ENCODE measurements around the gene B4GALT1. TPM values are rescaled to one million over a fixed set of nuclear protein-coding genes. Genes with fewer than 3 reads are reported as not detected.

B4GALT1 gene
- total and polyA plus RNA-seq, 2 donors (not counting 1 experiment from before 2014, with no cell fraction given), result 24.1 to 64.8 TPM

DNA sequence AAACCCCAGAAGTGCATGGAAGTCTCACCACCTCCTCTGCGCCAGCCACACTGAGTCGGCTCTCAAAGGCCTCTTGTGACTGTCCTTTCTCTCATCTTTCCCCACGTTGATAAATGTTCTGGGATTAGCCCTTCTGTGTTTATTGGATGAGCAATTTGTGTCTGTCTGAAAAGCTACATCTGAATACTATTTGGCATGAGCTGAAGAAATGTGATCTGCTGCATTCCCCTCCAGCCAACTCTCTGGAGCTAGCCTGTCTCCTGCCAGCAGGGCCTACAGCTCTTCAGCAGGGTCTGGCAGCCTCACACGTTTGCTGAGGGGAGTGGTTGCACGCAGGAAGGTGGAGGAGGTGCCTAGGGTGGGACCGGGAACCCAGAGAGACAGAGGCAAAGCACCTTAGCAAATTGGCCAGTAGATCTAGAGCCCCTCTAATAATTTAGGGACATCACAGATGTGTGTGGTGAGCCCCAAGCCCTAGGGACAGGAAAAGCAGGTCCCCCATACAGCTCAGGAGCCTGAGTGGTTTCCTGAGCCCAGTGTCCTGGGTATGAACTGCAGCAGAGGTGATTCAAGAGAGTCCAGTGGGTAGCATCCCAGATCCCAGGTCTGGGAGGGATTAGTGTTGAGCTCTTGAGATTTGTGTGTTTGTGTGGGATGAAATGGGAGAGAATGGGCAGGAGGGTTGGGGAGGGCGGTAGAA lies 20.5 kb upstream of the B4GALT1 start:
- H3K9me3 ChIP-seq (ENCODE audit: control insufficient read depth, insufficient read depth, low read depth, low read length), result no peaks in the 10 kb centered on the region
- H2AFZ ChIP-seq (ENCODE audit: low read length), result no peak overlapping the region
- TF ChIP-seq EZH2 (IDR thresholded peaks at IDR 0.05; ENCODE audit: low read length, missing control alignments), result no peak
- TF ChIP-seq, protein P1, sequence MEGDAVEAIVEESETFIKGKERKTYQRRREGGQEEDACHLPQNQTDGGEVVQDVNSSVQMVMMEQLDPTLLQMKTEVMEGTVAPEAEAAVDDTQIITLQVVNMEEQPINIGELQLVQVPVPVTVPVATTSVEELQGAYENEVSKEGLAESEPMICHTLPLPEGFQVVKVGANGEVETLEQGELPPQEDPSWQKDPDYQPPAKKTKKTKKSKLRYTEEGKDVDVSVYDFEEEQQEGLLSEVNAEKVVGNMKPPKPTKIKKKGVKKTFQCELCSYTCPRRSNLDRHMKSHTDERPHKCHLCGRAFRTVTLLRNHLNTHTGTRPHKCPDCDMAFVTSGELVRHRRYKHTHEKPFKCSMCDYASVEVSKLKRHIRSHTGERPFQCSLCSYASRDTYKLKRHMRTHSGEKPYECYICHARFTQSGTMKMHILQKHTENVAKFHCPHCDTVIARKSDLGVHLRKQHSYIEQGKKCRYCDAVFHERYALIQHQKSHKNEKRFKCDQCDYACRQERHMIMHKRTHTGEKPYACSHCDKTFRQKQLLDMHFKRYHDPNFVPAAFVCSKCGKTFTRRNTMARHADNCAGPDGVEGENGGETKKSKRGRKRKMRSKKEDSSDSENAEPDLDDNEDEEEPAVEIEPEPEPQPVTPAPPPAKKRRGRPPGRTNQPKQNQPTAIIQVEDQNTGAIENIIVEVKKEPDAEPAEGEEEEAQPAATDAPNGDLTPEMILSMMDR (conservative IDR thresholded peaks at IDR 0.05 in 1 of 2, IDR thresholded peaks at IDR 0.05 in 1 of 2; ENCODE audit: low read depth in 1 of 2, low read length in 2 of 2), result no peak
- no peaks in the 10 kb centered on the region for H4K20me1 ChIP-seq (ENCODE audit: control insufficient read depth, extremely low read depth, insufficient read depth, low read length)
- no peaks in the 10 kb centered on the region for H3K4me1 ChIP-seq (ENCODE audit: control insufficient read depth, extremely low read depth, insufficient read depth, low read length)
- H3K36me3 ChIP-seq (ENCODE audit: control insufficient read depth, insufficient read depth, low read length), result no peaks in the 10 kb centered on the region
- H3K27ac ChIP-seq (ENCODE audit: insufficient read depth, low read length), result no peak overlapping the region
- H3K27me3 ChIP-seq (ENCODE audit: control insufficient read depth, insufficient read depth, low read length), result peaks cover 14% of the 10 kb centered on the region
- peak overlapping the region; percentile 44 for H3K4me2 ChIP-seq (ENCODE audit: extremely low read depth, insufficient read depth, low read length)
- no peak overlapping the region for H3K9ac ChIP-seq (ENCODE audit: insufficient read depth, low read length)
- H3K79me2 ChIP-seq (ENCODE audit: control insufficient read depth, insufficient read depth, low read length), result no peaks in the 10 kb centered on the region
- H3K4me3 ChIP-seq (replicated peaks in 1 of 4; ENCODE audit: control extremely low read depth in 1 of 4, insufficient read depth in 1 of 4, low read depth in 3 of 4, low read length in 4 of 4), result no peak overlapping the region
- DNase-seq (ENCODE audit: low read depth in 2 of 2), result peak; percentile 53 to 79

DNA sequence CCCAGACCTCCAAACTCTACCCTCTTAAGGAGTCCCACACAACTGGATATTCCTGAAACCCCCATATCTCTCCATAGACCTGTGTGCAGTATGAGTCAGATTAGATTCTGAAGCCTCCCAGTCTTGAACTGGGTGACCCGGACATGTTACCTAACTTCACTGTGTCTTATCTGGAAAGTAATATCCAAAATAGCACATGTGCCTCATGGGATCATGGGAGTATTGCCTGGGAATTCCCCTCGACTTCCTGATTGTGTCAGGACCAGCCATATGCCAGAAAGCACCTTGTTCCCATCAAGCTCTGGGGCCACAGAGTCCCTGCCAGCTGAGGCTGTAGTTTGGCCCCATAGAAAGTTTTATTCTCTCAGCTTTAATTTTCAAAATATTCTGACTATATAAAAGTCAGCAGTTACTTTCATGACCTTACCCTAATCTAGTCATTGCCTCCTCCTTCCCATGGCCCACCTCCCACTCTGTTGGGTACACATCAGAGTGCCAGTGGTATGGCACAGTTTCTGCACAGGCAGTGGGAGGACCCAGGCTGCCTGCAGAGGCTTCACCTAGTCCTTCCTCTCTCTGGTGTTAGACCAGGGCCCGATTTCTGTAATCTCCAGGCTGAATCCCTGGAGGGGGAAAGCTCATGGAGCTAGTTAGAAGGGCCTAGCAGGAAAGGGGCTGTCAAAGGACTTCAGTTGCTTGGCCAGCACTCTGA lies 19.5 kb upstream of the B4GALT1 start:
- H3K9ac ChIP-seq (ENCODE audit: insufficient read depth, low read length), result no peak overlapping the region

DNA sequence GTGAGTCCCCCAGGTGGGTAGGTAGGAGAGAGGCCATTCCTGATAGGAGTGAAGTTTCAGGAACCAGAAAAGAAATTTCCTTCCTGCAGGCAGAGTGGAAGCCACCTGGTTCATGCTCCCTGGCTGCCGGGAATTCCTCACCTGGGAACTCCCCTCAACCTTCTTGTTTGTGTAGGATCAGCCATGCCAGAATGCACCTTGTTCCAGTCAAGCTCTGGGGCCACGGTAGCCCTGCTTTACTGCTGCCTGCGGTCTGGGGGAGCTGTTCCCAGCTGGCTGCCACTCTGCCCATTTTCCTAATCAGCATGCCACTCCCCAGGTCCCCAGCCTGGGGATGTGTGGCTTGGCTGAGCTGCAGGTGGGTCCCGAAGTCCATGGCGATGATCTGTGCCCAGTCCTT lies 18.7 kb upstream of the B4GALT1 start:
- no peak overlapping the region for H2AFZ ChIP-seq (ENCODE audit: low read length)
- H3K27ac ChIP-seq (ENCODE audit: insufficient read depth, low read length), result no peak overlapping the region
- peaks cover 4% of the 10 kb centered on the region for H3K4me1 ChIP-seq (ENCODE audit: control insufficient read depth, extremely low read depth, insufficient read depth, low read length)
- no peaks in the 10 kb centered on the region for H3K79me2 ChIP-seq (ENCODE audit: control insufficient read depth, insufficient read depth, low read length)
- no peak for DNase-seq (ENCODE audit: low read depth in 2 of 2)
- TF ChIP-seq, protein P1 (conservative IDR thresholded peaks at IDR 0.05 in 1 of 2, IDR thresholded peaks at IDR 0.05 in 1 of 2; ENCODE audit: low read depth in 1 of 2, low read length in 2 of 2), result no peak
- no peak for TF ChIP-seq EZH2 (IDR thresholded peaks at IDR 0.05; ENCODE audit: low read length, missing control alignments)
- H3K4me2 ChIP-seq (ENCODE audit: extremely low read depth, insufficient read depth, low read length), result no peak overlapping the region
- H3K36me3 ChIP-seq (ENCODE audit: control insufficient read depth, insufficient read depth, low read length), result no peaks in the 10 kb centered on the region
- peaks cover 14% of the 10 kb centered on the region for H3K27me3 ChIP-seq (ENCODE audit: control insufficient read depth, insufficient read depth, low read length)
- H3K9ac ChIP-seq (ENCODE audit: insufficient read depth, low read length), result no peak overlapping the region
- H3K9me3 ChIP-seq (ENCODE audit: control insufficient read depth, insufficient read depth, low read depth, low read length), result no peaks in the 10 kb centered on the region
- H3K4me3 ChIP-seq (replicated peaks in 1 of 4; ENCODE audit: control extremely low read depth in 1 of 4, insufficient read depth in 1 of 4, low read depth in 3 of 4, low read length in 4 of 4), result no peak overlapping the region
- no peaks in the 10 kb centered on the region for H4K20me1 ChIP-seq (ENCODE audit: control insufficient read depth, extremely low read depth, insufficient read depth, low read length)

More for the DNA sequence above, 19.5 kb upstream of the B4GALT1 start:
- H3K27ac ChIP-seq (ENCODE audit: insufficient read depth, low read length), result no peak overlapping the region
- no peak overlapping the region for H3K4me3 ChIP-seq (replicated peaks in 1 of 4; ENCODE audit: control extremely low read depth in 1 of 4, insufficient read depth in 1 of 4, low read depth in 3 of 4, low read length in 4 of 4)
- H3K4me2 ChIP-seq (ENCODE audit: extremely low read depth, insufficient read depth, low read length), result no peak overlapping the region
- no peak for TF ChIP-seq EZH2 (IDR thresholded peaks at IDR 0.05; ENCODE audit: low read length, missing control alignments)
- TF ChIP-seq, protein P1 (conservative IDR thresholded peaks at IDR 0.05 in 1 of 2, IDR thresholded peaks at IDR 0.05 in 1 of 2; ENCODE audit: low read depth in 1 of 2, low read length in 2 of 2), result no peak
- H3K79me2 ChIP-seq (ENCODE audit: control insufficient read depth, insufficient read depth, low read length), result no peaks in the 10 kb centered on the region
- no peak for DNase-seq (ENCODE audit: low read depth in 2 of 2)
- no peak overlapping the region for H2AFZ ChIP-seq (ENCODE audit: low read length)
- peaks cover 14% of the 10 kb centered on the region for H3K27me3 ChIP-seq (ENCODE audit: control insufficient read depth, insufficient read depth, low read length)
- no peaks in the 10 kb centered on the region for H3K36me3 ChIP-seq (ENCODE audit: control insufficient read depth, insufficient read depth, low read length)
- H4K20me1 ChIP-seq (ENCODE audit: control insufficient read depth, extremely low read depth, insufficient read depth, low read length), result no peaks in the 10 kb centered on the region
- H3K4me1 ChIP-seq (ENCODE audit: control insufficient read depth, extremely low read depth, insufficient read depth, low read length), result no peaks in the 10 kb centered on the region
- no peaks in the 10 kb centered on the region for H3K9me3 ChIP-seq (ENCODE audit: control insufficient read depth, insufficient read depth, low read depth, low read length)
